HEK293 (cell line): ENCODE measurements around the gene EGFL8.

ENCODE experiments used
- CTCF ChIA-PET: fragments of 350-600 bp; formaldehyde crosslinking; extraction: SDS; loops from one replicate; lab custom pipeline; 2021; ENCODE audit warnings: antibody characterized with exemption; lab: Yijun Ruan, JAX
- POLR2A ChIA-PET: fragments of 300-600 bp; formaldehyde crosslinking; extraction: SDS; loops from one replicate; lab custom pipeline; 2020; ENCODE audit warnings: antibody characterized with exemption, inconsistent platforms; lab: Yijun Ruan, JAX
- H3K27ac ChIP-seq: fragments of 200-500 bp; sonication (Bioruptor generic); 2 replicates; pipeline ENCODE4 v1.5.1; 2014; ENCODE audit warnings: low read depth, low read length, control low read depth, inconsistent platforms; ENCODE audit errors: extremely low read depth
- H3K36me3 ChIP-seq, 2 experiments: fragments of 200-500 bp in 1 of 2; sonication (Bioruptor generic) in 1 of 2; 1 replicate in 1 of 2; 2 replicates in 1 of 2; pipeline ENCODE4 v1.5.1; 2014 to 2017; ENCODE audit warnings: inconsistent platforms in 2 of 2, low read length in 2 of 2; ENCODE audit not compliant: control insufficient read depth in 2 of 2, insufficient read depth in 1 of 2
- H3K4me1 ChIP-seq: fragments of 200-500 bp; sonication (Bioruptor generic); 2 replicates; pipeline ENCODE4 v1.5.1; 2014; ENCODE audit warnings: mild to moderate bottlenecking, low read length, inconsistent platforms; ENCODE audit not compliant: control insufficient read depth, insufficient read depth
- H3K4me3 ChIP-seq: 2 replicates; pipeline ENCODE4 v1.5.1; 2011; ENCODE audit warnings: low read depth, mild to moderate bottlenecking, control low read depth, low read length, moderate library complexity
- H3K9me3 ChIP-seq: fragments of 200-500 bp; sonication (Bioruptor generic); 2 replicates; pipeline ENCODE4 v1.5.1; 2014; ENCODE audit warnings: low read depth, low read length, inconsistent platforms; ENCODE audit not compliant: control insufficient read depth, insufficient read depth
- FEZF1 ChIP-seq: fragments of 450-650 bp; formaldehyde crosslinking; IDR thresholded peaks from 2 replicates; pipeline ENCODE4 v1.5.1; 2016; ENCODE audit warnings: missing biosample characterization, missing genetic modification characterization
- GLIS1 ChIP-seq: fragments of 450-650 bp; formaldehyde crosslinking; IDR thresholded peaks from 2 replicates; pipeline ENCODE4 v1.5.1; 2016; ENCODE audit warnings: missing biosample characterization, missing genetic modification characterization
- HOXD13 ChIP-seq: sonication (generic); formaldehyde crosslinking; IDR thresholded peaks from 2 replicates; pipeline ENCODE4 v1.8.0; 2022; ENCODE audit warnings: missing genetic modification reagents, borderline replicate concordance
- MYNN ChIP-seq: fragments of 450-650 bp; formaldehyde crosslinking; IDR thresholded peaks from 2 replicates; pipeline ENCODE4 v1.5.1; 2016; ENCODE audit warnings: missing biosample characterization, missing genetic modification characterization, borderline replicate concordance
- OSR2 ChIP-seq: fragments of 450-650 bp; formaldehyde crosslinking; IDR thresholded peaks from 2 replicates; pipeline ENCODE4 v1.5.1; 2016; ENCODE audit warnings: missing biosample characterization, missing genetic modification characterization
- SP7 ChIP-seq: fragments of 450-650 bp; formaldehyde crosslinking; IDR thresholded peaks from 2 replicates; pipeline ENCODE4 v1.5.1; 2016; ENCODE audit warnings: missing biosample characterization, missing genetic modification characterization
- WT1 ChIP-seq: fragments of 450-650 bp; formaldehyde crosslinking; IDR thresholded peaks from 2 replicates; pipeline ENCODE4 v1.5.1; 2016; ENCODE audit warnings: missing biosample characterization, missing genetic modification characterization
- ZBTB17 ChIP-seq: fragments of 450-650 bp; formaldehyde crosslinking; IDR thresholded peaks from 2 replicates; pipeline ENCODE4 v1.5.1; 2016; ENCODE audit warnings: missing biosample characterization, missing genetic modification characterization
- ZBTB6 ChIP-seq: fragments of 450-650 bp; formaldehyde crosslinking; IDR thresholded peaks from 2 replicates; pipeline ENCODE4 v1.5.1; 2017; ENCODE audit warnings: missing biosample characterization, missing genetic modification characterization
- ZFP69B ChIP-seq: fragments of 450-650 bp; formaldehyde crosslinking; IDR thresholded peaks from 2 replicates; pipeline ENCODE4 v1.5.1; 2016; ENCODE audit warnings: missing biosample characterization, missing genetic modification characterization
- ZIC2 ChIP-seq: fragments of 450-650 bp; formaldehyde crosslinking; IDR thresholded peaks from 2 replicates; pipeline ENCODE4 v1.5.1; 2016; ENCODE audit warnings: missing biosample characterization, missing genetic modification characterization
- ZNF133 ChIP-seq: fragments of 450-650 bp; formaldehyde crosslinking; IDR thresholded peaks from 2 replicates; pipeline ENCODE4 v1.5.1; 2016; ENCODE audit warnings: missing biosample characterization, missing genetic modification characterization
- ZNF26 ChIP-seq: fragments of 450-650 bp; formaldehyde crosslinking; IDR thresholded peaks from 2 replicates; pipeline ENCODE4 v1.5.1; 2016; ENCODE audit warnings: missing biosample characterization, missing genetic modification characterization
- ZNF785 ChIP-seq: fragments of 450-650 bp; formaldehyde crosslinking; IDR thresholded peaks from 2 replicates; pipeline ENCODE4 v1.5.1; 2016; ENCODE audit warnings: missing biosample characterization, missing genetic modification characterization
- TF ChIP-seq, protein P1 (sequence below): fragments of 450-650 bp; formaldehyde crosslinking; IDR thresholded peaks from 2 replicates; pipeline ENCODE4 v1.5.1; 2016; ENCODE audit warnings: missing biosample characterization, missing genetic modification characterization
- TF ChIP-seq, protein P2 (sequence below): sonication (generic); formaldehyde crosslinking; IDR thresholded peaks from 2 replicates; pipeline ENCODE4 v1.8.1; 2022; ENCODE audit warnings: mild to moderate bottlenecking, moderate library complexity, missing genetic modification reagents
- TF ChIP-seq, protein P3 (sequence below): fragments of 450-650 bp; formaldehyde crosslinking; IDR thresholded peaks from 2 replicates; pipeline ENCODE4 v1.5.1; 2016; ENCODE audit warnings: missing biosample characterization, missing genetic modification characterization

The EGFL8 gene

DNA sequence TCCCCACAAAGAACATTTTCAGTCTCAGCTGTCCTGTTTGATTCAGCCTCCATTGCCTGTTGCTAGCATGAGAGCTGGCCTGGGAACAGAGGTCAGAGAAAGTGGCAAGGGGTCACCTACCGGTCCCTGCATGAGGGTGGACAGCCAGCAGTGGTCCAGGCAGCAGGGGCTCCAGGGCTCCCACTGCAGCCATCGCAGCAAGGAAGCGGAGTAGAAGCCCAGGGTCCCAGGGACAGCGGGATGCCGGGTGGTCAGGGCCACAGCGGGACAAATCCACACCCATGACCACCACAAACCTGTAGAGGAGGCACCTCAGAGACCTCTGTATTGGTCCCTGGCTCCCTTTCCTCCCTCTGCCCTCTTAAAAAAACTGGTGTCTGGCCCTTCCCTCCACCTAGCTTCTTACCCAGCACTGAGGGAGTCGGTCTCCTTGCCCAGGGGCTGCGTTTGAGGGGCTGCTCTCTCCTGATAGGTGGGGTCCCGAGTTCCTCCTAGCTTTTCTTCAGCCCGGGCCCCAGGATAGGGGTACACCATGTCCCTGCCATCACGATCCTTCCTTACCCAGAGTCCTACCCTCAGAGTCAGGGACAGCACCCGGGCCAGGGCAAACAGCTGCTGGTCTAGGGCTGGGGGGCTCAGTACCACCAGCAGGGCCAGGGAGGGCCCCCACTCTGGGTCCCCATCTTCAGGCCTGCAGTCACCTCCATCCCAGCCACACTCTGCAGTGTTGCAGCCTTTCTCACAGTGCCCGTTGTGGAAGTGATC is 36.5 kb downstream of the EGFL8 start (continued):
- TF ChIP-seq, protein P1, sequence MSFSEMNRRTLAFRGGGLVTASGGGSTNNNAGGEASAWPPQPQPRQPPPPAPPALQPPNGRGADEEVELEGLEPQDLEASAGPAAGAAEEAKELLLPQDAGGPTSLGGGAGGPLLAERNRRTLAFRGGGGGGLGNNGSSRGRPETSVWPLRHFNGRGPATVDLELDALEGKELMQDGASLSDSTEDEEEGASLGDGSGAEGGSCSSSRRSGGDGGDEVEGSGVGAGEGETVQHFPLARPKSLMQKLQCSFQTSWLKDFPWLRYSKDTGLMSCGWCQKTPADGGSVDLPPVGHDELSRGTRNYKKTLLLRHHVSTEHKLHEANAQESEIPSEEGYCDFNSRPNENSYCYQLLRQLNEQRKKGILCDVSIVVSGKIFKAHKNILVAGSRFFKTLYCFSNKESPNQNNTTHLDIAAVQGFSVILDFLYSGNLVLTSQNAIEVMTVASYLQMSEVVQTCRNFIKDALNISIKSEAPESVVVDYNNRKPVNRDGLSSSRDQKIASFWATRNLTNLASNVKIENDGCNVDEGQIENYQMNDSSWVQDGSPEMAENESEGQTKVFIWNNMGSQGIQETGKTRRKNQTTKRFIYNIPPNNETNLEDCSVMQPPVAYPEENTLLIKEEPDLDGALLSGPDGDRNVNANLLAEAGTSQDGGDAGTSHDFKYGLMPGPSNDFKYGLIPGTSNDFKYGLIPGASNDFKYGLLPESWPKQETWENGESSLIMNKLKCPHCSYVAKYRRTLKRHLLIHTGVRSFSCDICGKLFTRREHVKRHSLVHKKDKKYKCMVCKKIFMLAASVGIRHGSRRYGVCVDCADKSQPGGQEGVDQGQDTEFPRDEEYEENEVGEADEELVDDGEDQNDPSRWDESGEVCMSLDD (tag by site-specific recombination): no peak
- no peak for TF ChIP-seq ZNF785 (tag by site-specific recombination)
- TF ChIP-seq ZNF133 (tag by site-specific recombination): no peak
- no peak for TF ChIP-seq WT1 (tag by site-specific recombination)
- TF ChIP-seq ZBTB6: no peak
- TF ChIP-seq, all 188 proteins: peak for 0

DNA sequence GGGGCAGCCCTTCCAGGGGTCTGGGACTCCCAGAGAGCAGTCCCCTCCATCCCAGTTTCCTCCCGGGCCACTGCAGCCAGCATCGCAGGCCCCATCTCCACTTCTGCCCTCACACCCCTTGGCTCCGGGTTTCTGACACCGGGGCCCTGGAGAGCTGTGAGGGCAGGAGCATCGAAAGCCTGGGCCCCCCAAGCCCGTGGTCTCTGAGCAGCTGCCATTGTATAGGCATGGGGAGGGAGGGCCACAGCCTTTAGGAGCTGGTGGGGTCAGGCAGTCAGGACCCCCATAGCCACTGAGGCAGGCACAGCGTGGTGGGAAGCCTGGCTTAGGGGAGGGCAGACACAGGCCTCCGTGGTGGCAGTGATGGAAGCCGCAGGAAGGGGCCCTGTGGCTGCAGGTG is 37.8 kb downstream of the EGFL8 start:
- ChIA-PET CTCF (interaction anchor here (1.6 to 1.9 kb wide), 2 partner anchors 52 to 83 kb away, joined by 7 to 9 read pairs; no protein-coding TSS in a partner anchor), POLR2A (interaction anchor here (1.7 kb wide), 1 partner anchor 12 kb away, joined by 6 read pairs; the partner anchor contains the start of gene PBX2)
- TF ChIP-seq ZNF26 (no peak), ZIC2 (peak; percentile 12; the same call in 1 of the 2 replicates), HOXD13 (CRISPR knock-in tag) (no peak), MYNN (tag by site-specific recombination) (no peak)
- TF ChIP-seq, protein P2, sequence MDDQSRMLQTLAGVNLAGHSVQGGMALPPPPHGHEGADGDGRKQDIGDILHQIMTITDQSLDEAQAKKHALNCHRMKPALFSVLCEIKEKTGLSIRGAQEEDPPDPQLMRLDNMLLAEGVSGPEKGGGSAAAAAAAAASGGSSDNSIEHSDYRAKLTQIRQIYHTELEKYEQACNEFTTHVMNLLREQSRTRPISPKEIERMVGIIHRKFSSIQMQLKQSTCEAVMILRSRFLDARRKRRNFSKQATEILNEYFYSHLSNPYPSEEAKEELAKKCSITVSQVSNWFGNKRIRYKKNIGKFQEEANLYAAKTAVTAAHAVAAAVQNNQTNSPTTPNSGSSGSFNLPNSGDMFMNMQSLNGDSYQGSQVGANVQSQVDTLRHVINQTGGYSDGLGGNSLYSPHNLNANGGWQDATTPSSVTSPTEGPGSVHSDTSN: 0 out of 2 replicates have a peak, but pooled peaks have one; percentile 36
- Histone ChIP-seq H3K27ac (no peak overlapping the region), H3K4me1 (peaks cover 6% of the 10 kb centered on the region; the same call in 1 of the 2 replicates), H3K4me3 (no peak overlapping the region), H3K9me3 (no peaks in the 10 kb centered on the region), H3K36me3 (no peaks in the 10 kb centered on the region)

DNA sequence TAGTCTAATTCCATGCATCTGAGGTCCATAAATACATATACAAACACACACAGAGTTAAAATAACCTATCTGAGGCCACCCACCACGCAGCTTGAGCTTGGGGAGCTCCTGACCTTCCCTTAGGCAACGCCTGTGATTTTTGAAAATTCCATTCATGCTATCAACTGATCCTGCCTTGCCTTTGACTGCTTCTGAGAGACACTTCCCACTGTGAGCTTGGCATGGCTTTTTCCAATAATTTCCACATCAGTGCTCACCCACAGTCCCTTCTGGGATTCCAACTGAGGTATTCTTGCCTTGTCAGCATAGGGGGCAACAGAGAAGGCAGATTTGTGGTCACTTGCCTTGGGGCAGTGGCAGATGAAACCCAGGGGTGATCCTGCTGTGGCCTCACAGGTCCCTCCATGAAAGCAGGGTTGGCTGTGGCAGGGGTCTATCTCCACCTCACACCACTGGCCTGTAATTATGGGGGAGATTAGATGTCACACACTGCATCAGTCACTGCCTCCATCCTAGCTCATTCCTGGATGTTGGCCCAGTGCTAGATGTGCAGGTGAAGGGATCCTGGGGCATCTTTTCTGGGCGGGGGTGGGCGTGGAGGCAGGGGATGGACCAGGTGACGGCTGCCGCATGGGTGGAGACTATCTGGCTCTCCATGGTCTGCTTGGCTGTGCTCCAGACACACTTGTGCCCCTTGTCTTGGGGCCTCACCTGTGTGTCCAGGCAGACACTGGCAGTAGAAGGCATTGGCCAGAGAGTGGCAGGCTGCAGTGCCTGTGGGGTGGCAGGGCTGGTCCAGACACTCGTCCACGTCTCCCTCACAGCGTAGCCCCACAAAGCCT is 39.3 kb downstream of the EGFL8 start:
- no peak overlapping the region for H3K27ac ChIP-seq
- peak; percentile 68 for TF ChIP-seq ZBTB17 (tag by site-specific recombination)
- peak; percentile 72 for TF ChIP-seq FEZF1 (tag by site-specific recombination)
- TF ChIP-seq HOXD13 (CRISPR knock-in tag): peak; percentile 80; the same call in 1 of the 2 replicates
- TF ChIP-seq SP7 (tag by site-specific recombination): peak; percentile 57; the same call in 1 of the 2 replicates
- TF ChIP-seq OSR2 (tag by site-specific recombination): 0 out of 2 replicates have a peak, but pooled peaks have one; percentile 40
- TF ChIP-seq, protein P3, sequence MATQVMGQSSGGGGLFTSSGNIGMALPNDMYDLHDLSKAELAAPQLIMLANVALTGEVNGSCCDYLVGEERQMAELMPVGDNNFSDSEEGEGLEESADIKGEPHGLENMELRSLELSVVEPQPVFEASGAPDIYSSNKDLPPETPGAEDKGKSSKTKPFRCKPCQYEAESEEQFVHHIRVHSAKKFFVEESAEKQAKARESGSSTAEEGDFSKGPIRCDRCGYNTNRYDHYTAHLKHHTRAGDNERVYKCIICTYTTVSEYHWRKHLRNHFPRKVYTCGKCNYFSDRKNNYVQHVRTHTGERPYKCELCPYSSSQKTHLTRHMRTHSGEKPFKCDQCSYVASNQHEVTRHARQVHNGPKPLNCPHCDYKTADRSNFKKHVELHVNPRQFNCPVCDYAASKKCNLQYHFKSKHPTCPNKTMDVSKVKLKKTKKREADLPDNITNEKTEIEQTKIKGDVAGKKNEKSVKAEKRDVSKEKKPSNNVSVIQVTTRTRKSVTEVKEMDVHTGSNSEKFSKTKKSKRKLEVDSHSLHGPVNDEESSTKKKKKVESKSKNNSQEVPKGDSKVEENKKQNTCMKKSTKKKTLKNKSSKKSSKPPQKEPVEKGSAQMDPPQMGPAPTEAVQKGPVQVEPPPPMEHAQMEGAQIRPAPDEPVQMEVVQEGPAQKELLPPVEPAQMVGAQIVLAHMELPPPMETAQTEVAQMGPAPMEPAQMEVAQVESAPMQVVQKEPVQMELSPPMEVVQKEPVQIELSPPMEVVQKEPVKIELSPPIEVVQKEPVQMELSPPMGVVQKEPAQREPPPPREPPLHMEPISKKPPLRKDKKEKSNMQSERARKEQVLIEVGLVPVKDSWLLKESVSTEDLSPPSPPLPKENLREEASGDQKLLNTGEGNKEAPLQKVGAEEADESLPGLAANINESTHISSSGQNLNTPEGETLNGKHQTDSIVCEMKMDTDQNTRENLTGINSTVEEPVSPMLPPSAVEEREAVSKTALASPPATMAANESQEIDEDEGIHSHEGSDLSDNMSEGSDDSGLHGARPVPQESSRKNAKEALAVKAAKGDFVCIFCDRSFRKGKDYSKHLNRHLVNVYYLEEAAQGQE (tag by site-specific recombination): no peak
- TF ChIP-seq ZIC2: peak; percentile 100
- 0 out of 2 replicates have a peak, but pooled peaks have one; percentile 25 for TF ChIP-seq GLIS1 (tag by site-specific recombination)
- TF ChIP-seq ZFP69B (tag by site-specific recombination): no peak

More for the DNA sequence above, 39.3 kb downstream of the EGFL8 start:
- H3K4me1 ChIP-seq: peaks cover 6% of the 10 kb centered on the region; the same call in 1 of the 2 replicates
- no peaks in the 10 kb centered on the region for H3K9me3 ChIP-seq
- POLR2A ChIA-PET: interaction anchor here (0.9 to 1.7 kb wide), 3 partner anchors 11 to 13 kb away, joined by 3 to 6 read pairs (median 4); partner anchors contain the start of genes GPSM3 and PBX2
- no peaks in the 10 kb centered on the region for H3K36me3 ChIP-seq
- H3K4me3 ChIP-seq: no peak overlapping the region
- CTCF ChIA-PET: interaction anchor here (0.6 to 1.9 kb wide), 5 partner anchors 8 to 605 kb away, joined by 3 to 9 read pairs (median 7); no protein-coding TSS in a partner anchor
